Erythroblast (primary cell): ENCODE results near the gene ACADSB.

Source experiments
- DNase-seq, 2 experiments: peaks; one replicate each; lab custom pipeline; 2025; lab: John Stamatoyannopoulos, UW
- GATA1 ChIP-seq: IDR thresholded peaks from 2 replicates; pipeline ENCODE4 v1.6.1; 2011; ENCODE audit warnings: low read depth, mild to moderate bottlenecking, control low read depth, low read length, moderate library complexity
- POLR2A ChIP-seq: IDR thresholded peaks from 2 replicates; pipeline ENCODE4 v1.6.1; 2011; ENCODE audit warnings: mild to moderate bottlenecking, low read length

ACADSB gene

GRCh38 chr10:123014772-123015171, 6.0 kb downstream of the ACADSB start:
- no peak for TF ChIP-seq POLR2A
- no peak for TF ChIP-seq GATA1
- no peak for DNase-seq

DNA sequence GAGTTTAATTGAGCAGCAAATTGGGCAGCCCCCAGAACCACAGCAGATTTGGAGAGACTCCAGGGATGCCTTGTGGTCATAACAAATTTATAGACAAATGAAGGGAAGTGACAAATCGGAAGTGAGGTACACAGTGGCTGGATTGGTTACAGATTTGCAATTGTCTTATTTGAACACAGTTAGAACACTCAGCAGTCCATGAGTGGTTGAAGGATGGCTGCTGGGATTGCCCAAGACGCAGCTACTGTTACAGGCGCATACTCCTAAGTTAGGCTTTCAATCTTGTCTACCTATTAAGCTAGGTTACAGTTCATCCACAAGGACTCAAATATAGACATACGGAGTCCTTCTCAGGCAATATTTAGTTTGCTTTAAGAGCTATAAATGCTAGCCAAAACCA, 7.4 kb downstream of the ACADSB start:
- TF ChIP-seq GATA1 (no peak), POLR2A (no peak)
- DNase-seq: no peak

DNA sequence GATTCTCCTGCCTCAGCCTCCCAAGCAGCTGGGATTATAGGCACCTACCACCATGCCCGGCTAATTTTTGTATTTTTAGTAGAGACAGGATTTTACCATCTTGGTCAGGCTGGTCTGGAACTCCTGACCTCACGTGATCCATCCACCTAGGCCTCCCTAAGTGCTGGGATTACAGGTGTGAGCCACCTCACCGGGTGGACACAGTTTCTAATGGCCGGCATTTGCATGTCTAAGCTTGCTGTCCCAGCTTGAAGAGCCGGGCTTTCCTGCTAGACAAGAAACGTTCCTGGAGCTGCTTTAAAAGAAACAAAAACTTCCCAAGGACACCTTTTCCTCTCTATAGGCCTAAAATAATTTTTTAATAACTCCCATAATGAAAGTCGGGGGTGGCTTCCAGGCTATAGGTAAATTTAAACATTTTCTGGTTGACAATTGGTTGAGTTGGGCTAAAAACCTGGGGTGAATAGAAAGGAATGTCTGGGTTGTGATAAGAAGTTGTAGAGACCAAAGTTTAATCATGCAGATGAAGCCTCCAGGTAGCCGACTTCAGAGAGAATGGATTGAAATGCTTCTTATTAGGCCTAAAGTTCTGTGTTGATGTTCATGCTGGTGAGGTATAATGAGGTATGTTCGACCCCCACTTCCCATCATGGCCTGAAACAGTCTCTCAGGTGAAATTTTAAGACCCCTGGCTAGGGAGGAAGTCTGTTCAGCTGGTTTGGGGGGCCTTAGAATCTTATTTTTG, 8.8 kb downstream of the ACADSB start:
- TF ChIP-seq POLR2A (no peak), GATA1 (no peak)
- no peak for DNase-seq

- TF ChIP-seq POLR2A (no peak), GATA1 (no peak)
- DNase-seq: no peak
These were observed 9.7 kb downstream of the ACADSB start for GRCh38 chr10:123018531-123018930.

DNA sequence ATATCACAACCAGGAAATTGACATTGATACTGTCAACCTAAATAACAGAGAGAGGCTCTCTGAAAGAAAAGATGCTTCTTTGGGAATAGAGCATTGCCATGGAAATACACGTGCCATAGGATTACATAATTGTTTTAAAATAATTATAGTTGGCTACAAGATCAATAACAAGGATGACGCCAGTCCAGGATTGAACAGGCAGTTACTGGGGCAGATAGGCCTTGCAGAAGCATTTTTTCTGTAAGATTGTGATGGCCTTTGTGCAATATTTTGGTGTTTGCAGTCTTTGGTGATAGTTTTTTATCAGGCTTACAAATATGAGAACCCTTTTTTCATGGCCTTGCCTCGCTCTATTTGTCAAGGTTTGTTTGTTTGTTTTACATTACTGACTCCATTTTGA, 10.5 kb downstream of the ACADSB start:
- DNase-seq: no peak
- no peak for TF ChIP-seq GATA1
- no peak for TF ChIP-seq POLR2A

- no peak for TF ChIP-seq POLR2A
- no peak for TF ChIP-seq GATA1
These were observed 11.3 kb downstream of the ACADSB start for GRCh38 chr10:123019941-123020703.

DNA sequence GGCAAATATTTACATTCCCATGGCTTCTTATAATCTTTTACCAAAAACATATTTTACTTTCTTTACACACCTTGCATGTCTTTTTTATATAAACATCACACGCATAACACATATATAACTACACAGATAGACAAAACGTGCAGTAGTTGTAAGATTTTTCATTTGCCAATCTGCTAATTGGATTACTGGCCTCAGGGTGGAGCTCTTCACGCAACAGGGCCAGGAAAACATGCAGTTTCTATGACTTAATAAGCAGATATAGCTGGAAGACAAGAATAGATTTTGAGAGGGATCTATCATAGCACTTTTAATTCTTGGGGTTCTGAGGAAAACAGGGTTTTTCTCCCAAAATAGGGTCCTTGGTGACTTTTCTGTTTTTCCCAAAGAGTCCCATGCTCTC, 12.7 kb downstream of the ACADSB start:
- no peak for TF ChIP-seq GATA1
- TF ChIP-seq POLR2A: no peak
- DNase-seq: peak; percentile 18 to 27

More at GRCh38 chr10:123019941-123020703, 11.3 kb downstream of the ACADSB start:
- no peak for DNase-seq

DNA sequence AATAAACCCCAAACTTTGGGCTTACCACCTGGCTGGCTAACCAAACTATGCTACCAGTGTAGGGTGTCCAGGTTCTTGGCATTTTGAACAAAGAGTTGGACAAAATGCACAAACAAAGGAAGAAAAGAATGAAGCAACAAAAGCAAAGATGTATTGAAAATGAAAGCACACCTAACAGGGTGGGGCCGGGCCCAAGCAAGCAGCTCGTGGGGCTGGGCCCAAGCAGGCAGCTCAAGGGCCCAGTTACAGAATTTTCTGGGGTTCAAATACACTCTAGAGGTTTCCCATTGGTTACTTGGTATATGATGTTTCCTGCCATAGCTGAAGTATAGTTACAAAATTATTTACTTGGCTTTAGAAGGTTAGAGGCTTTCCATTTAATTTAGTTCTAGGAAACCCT, 15.7 kb downstream of the ACADSB start:
- TF ChIP-seq POLR2A: no peak
- no peak for TF ChIP-seq GATA1
- DNase-seq: no peak

DNA sequence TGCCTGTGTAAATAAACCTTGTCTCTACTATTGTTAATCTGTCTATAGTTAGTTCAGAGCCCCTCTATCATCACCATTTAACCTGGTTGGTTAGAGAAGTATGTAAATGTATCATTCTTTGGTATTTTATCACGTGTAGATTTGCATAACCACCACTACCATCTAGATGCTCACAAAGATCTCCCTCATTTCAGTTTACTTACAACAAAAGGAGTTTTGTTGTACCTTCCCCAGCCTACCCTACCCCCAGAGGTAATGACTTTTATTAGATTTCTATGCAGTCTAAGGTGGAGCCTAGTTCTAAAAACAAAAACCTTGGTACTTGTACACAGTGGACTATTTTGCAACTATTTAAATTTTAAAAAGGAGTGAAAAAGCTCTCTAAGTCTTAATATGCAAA, 17.5 kb downstream of the ACADSB start:
- no peak for TF ChIP-seq POLR2A
- TF ChIP-seq GATA1: no peak
- DNase-seq: no peak

DNA sequence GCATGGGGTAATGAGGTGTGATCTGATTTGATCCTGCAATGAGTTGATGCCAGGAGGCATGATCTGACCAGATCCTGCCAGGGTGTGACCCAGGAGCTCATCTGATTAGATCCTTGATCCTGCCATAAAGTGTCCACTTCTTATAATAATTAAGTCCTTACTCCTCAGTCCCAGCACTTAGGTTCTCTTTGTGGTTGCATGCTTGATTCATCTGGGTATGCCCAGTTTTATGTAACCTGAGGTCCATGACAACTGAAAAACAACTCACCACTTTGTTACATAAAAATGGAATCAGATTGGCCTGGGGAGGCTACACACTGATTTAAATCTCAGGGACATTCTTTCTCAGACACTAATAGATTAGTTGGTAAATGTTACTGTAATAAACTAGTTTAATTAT, 19.1 kb downstream of the ACADSB start:
- DNase-seq: no peak
- no peak for TF ChIP-seq GATA1
- no peak for TF ChIP-seq POLR2A

- no peak for DNase-seq
- TF ChIP-seq GATA1 (no peak), POLR2A (no peak)
These were observed 22.3 kb downstream of the ACADSB start for GRCh38 chr10:123031124-123031523.

DNA sequence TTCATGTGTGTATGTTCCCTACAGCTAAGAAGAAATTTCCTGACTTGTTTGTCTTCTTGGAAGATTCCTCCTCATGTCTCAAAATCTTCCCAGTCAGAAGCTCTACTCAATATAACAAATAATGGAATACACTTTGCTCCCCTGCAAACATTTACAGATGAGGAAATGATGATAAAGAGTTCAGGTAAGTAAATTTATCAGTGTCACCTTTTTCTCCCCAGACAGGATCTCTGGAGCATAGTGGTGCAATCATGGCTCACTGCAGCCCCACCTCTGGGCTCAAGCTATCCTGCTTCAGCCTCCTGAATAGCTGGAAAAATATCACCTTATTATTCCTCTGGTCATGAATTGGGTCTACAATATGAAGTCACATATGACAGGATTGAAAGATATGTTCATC, 25.5 kb downstream of the ACADSB start:
- no peak for TF ChIP-seq GATA1
- no peak for TF ChIP-seq POLR2A
- DNase-seq: no peak

DNA sequence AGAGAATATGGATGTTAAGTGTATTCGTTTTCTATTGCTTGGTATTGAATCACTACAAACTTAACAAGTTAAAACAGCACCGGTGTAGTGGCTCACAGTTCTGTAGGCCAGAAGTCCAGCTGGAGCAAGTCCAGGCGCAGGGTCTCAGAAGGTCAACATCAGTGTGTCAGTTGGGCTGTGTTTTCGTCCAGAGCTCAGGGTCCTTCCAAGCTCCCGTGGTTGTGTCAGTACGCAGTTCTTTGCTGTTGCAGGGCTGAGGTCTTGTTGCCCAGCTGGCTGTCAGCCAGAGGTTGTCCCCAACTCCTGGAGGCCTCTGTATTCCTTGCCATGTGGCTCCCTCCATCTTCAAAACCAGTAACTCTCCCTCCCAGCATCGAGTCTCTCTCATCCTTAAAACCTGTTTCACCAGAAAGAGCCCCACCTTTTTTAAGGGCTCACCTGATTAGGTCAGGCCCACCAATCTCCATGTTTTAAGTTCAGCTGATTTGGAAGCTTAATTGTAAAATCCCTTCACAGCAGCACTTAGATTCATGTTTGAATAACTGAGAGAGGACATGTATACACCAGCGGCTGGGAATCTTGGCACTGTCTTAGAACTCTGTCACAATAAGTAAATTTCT, 26.8 kb downstream of the ACADSB start:
- no peak for DNase-seq
- TF ChIP-seq POLR2A (no peak), GATA1 (no peak)
